CD4-positive, alpha-beta T cell (primary cell): ENCODE data around the gene CYP26A1. TPM values are rescaled to one million over a fixed set of nuclear protein-coding genes. Genes with fewer than 3 reads are reported as not detected.

Source experiments
- ATAC-seq: fragments of 200-7000 bp; cut with Tn5 transposase; one replicate; pipeline ENCODE4 v1.10.0; 2022; ENCODE audit warnings: mild to moderate bottlenecking; ENCODE audit not compliant: poor library complexity
- CTCF ChIA-PET: fragments of 350-600 bp; sonication (Branson Sonifier 250); formaldehyde crosslinking; loops from one replicate; lab custom pipeline; 2021; ENCODE audit warnings: antibody characterized with exemption, inconsistent platforms; lab: Charles Lee
- POLR2A ChIA-PET: fragments of 350-600 bp; sonication (Branson Sonifier 250); formaldehyde crosslinking; loops from one replicate; lab custom pipeline; 2021; ENCODE audit warnings: antibody characterized with exemption, inconsistent platforms; lab: Charles Lee
- DNase-seq, 14 experiments: peaks; one replicate each; pipeline ENCODE4 v3.0.0-alpha.2; 2013 to 2020; ENCODE audit warnings: mixed read lengths in 2 of 14
- H3K27ac ChIP-seq, 2 donors: one replicate each; pipeline versions ENCODE4 v1.5.1 to v1.7.0; 2013; ENCODE audit warnings: low read length in 2 of 2, low read depth in 1 of 2, mild to moderate bottlenecking in 1 of 2
- H3K27me3 ChIP-seq, 2 experiments: 1 replicate in 1 of 2; 2 replicates in 1 of 2; pipeline versions ENCODE4 v1.6.1 to v1.7.0; 2013; ENCODE audit warnings: low read length in 2 of 2, control low read depth in 1 of 2, mild to moderate bottlenecking in 1 of 2, moderate library complexity in 1 of 2; ENCODE audit not compliant: insufficient read depth in 2 of 2, control insufficient read depth in 1 of 2
- H3K36me3 ChIP-seq: one replicate; pipeline ENCODE4 v1.6.1; 2013; ENCODE audit warnings: low read length, control low read depth; ENCODE audit not compliant: insufficient read depth
- H3K4me1 ChIP-seq: one replicate; pipeline ENCODE4 v1.6.1; 2013; ENCODE audit warnings: low read length, control low read depth; ENCODE audit not compliant: insufficient read depth
- H3K4me3 ChIP-seq: one replicate; pipeline ENCODE4 v1.5.1; 2013; ENCODE audit warnings: mild to moderate bottlenecking, low read length, moderate library complexity
- H3K9me3 ChIP-seq, 2 experiments: 1 replicate in 1 of 2; 2 replicates in 1 of 2; pipeline versions ENCODE4 v1.6.1 to v1.7.0; 2013; ENCODE audit warnings: low read length in 2 of 2, mild to moderate bottlenecking in 2 of 2, control low read depth in 1 of 2, moderate library complexity in 1 of 2; ENCODE audit not compliant: control insufficient read depth in 1 of 2, insufficient read depth in 1 of 2
- H3K27ac Mint-ChIP-seq: one replicate; pipeline ENCODE4 v1.8.0; 2020; ENCODE audit warnings: mixed read lengths
- H3K27me3 Mint-ChIP-seq: one replicate; pipeline ENCODE4 v1.8.0; 2021; ENCODE audit warnings: mixed read lengths
- H3K36me3 Mint-ChIP-seq: one replicate; pipeline ENCODE4 v1.8.0; 2021; ENCODE audit warnings: low read depth, mixed read lengths
- H3K4me1 Mint-ChIP-seq: one replicate; pipeline ENCODE4 v1.8.0; 2021; ENCODE audit warnings: low read depth, mixed read lengths
- H3K4me3 Mint-ChIP-seq: one replicate; pipeline ENCODE4 v1.8.0; 2020; ENCODE audit warnings: mild to moderate bottlenecking, mixed read lengths
- H3K9me3 Mint-ChIP-seq: one replicate; pipeline ENCODE4 v1.8.0; 2020; ENCODE audit warnings: mixed read lengths
- intact Hi-C, 2 experiments: fragments of 100-400 bp; cut with DNase I in 1 of 2; cut with micrococcal nuclease in 1 of 2; formaldehyde crosslinking; loops; one replicate each; pipeline versions ENCODE4 v1.15.1 to v1.9.0; 2023 to 2025; cut with DNase I, micrococcal nuclease
- total RNA-seq, 174 experiments: library from RNA in 2 of 174; stranded (reverse) in 2 of 174; gene quantifications; one replicate each; pipeline ENCODE4 v1.2.3 and lab custom pipeline; 2021 to 2026
- TF ChIP-seq, protein P1 (sequence below): fragments of 200-600 bp; IDR thresholded peaks from one replicate; pipeline ENCODE4 v1.8.0; 2022; ENCODE audit warnings: antibody characterized with exemption, mild to moderate bottlenecking

The CYP26A1 gene
- total RNA-seq, 2 experiments from 2014 or later, result not detected

DNA sequence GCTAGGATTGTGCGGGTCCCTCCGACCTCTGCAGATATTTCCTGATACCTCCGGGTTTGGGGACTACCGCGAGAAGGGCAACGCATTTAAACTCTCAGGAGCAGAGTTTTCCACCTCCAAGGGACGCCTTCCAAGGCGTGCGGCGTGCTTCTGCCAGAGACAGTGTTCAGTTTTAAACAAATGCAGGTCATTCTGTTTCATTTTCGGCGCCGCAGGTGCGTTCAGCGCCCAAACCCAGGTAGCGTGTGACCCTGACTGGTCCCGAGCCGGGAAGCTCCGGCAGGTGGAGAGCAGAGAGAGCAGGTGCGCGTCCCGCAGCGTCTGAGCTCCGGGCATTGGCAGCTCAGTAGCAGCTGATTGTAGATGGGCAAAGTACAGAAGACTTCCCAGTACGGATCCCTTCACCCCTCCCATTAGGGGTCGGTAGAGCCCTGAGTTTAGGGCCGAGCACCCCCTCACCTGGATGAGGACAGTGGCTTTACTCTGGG lies 1.4 kb upstream of the CYP26A1 start:
- H3K4me3 Mint-ChIP-seq, result peak overlapping the region; percentile 56
- intact Hi-C loops, result no loop called here
- H3K4me1 Mint-ChIP-seq, result peaks cover 37% of the 10 kb centered on the region
- ATAC-seq (no peak), DNase-seq (no peak)
- Histone ChIP-seq H3K4me3 (no peak overlapping the region), H3K9me3 (peaks cover 0 to 16% of the 10 kb centered on the region in 2 experiments), H3K4me1 (peaks cover 39% of the 10 kb centered on the region), H3K36me3 (no peaks in the 10 kb centered on the region), H3K27ac (no peak overlapping the region), H3K27me3 (peaks cover 74 to 87% of the 10 kb centered on the region in 2 experiments)
- peaks cover 78% of the 10 kb centered on the region for H3K27me3 Mint-ChIP-seq
- POLR2A ChIA-PET, result no interaction called here
- CTCF ChIA-PET, result no interaction called here
- no peaks in the 10 kb centered on the region for H3K36me3 Mint-ChIP-seq
- no peaks in the 10 kb centered on the region for H3K9me3 Mint-ChIP-seq
- TF ChIP-seq, protein P1, sequence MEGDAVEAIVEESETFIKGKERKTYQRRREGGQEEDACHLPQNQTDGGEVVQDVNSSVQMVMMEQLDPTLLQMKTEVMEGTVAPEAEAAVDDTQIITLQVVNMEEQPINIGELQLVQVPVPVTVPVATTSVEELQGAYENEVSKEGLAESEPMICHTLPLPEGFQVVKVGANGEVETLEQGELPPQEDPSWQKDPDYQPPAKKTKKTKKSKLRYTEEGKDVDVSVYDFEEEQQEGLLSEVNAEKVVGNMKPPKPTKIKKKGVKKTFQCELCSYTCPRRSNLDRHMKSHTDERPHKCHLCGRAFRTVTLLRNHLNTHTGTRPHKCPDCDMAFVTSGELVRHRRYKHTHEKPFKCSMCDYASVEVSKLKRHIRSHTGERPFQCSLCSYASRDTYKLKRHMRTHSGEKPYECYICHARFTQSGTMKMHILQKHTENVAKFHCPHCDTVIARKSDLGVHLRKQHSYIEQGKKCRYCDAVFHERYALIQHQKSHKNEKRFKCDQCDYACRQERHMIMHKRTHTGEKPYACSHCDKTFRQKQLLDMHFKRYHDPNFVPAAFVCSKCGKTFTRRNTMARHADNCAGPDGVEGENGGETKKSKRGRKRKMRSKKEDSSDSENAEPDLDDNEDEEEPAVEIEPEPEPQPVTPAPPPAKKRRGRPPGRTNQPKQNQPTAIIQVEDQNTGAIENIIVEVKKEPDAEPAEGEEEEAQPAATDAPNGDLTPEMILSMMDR, result no peak
- no peak overlapping the region for H3K27ac Mint-ChIP-seq

DNA sequence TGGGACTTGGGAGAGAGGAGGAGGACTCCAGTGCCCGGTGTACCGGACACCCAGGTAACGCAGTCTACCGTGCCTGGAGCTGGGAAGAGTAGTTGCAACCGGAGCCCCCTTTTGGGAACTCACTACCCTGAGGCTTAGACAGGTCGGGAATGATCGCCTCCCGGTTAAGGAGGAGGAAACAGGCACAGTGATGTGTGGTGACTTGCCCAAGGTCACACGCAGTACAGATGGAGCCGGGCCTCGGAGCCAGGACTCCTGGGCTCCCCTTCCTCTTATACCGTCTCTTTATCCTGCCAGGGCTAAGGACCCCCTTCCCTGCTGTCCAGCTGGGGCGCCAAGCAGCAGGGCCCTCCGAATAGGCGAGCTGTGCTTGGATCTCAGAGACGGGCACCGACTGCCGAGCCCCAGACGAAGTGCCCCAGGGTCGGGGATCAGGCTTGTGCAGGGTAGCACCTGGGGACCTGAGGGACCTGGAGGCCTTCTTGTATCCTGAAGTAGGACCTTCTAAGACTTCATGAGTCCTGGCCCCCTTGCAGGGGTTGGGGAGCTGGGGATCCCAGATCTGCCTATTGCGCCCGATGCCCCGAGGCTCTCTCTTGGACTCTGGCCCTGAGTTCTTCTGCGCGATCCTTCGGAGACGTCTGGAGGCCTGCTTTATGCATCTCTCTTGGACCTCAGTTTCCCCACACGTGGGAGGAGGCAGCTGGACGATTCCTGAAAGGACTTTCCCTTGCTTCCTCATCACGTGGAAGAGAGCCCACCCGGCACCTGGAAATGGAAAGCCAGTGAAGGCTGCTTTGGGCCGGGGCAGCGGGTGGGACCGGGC lies 767 bp upstream of the CYP26A1 start:
- TF ChIP-seq, protein P1, result no peak
- Histone ChIP-seq H3K27me3 (peaks cover 71 to 86% of the 10 kb centered on the region in 2 experiments), H3K4me1 (peaks cover 39% of the 10 kb centered on the region), H3K4me3 (no peak overlapping the region), H3K27ac (no peak overlapping the region), H3K9me3 (peaks cover 0 to 16% of the 10 kb centered on the region in 2 experiments), H3K36me3 (no peaks in the 10 kb centered on the region)
- Mint-ChIP-seq H3K4me3 (no peak overlapping the region), H3K4me1 (peaks cover 32% of the 10 kb centered on the region), H3K36me3 (no peaks in the 10 kb centered on the region), H3K27ac (no peak overlapping the region), H3K27me3 (peaks cover 78% of the 10 kb centered on the region), H3K9me3 (no peaks in the 10 kb centered on the region)
- ATAC-seq, result no peak
- ChIA-PET POLR2A (no interaction called here), CTCF (no interaction called here)
- DNase-seq, result no peak
- intact Hi-C loops, result no loop called here

DNA sequence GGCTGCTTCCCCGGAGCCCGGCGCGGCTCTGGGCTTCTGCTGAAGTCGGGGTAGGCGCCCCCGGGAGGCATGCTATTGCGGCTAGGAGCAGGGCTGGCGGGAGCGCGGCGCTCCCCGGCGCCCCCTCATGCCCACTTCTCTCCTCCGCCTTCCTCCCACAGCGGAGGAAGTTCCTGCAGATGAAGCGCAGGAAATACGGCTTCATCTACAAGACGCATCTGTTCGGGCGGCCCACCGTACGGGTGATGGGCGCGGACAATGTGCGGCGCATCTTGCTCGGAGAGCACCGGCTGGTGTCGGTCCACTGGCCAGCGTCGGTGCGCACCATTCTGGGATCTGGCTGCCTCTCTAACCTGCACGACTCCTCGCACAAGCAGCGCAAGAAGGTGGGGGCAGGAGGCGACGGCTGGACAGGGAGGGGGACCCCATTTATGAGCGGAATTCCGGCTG lies 479 bp downstream of the CYP26A1 start:
- Mint-ChIP-seq H3K36me3 (no peaks in the 10 kb centered on the region), H3K9me3 (no peaks in the 10 kb centered on the region), H3K27ac (no peak overlapping the region), H3K4me1 (peaks cover 27% of the 10 kb centered on the region), H3K4me3 (no peak overlapping the region), H3K27me3 (peaks cover 76% of the 10 kb centered on the region)
- Histone ChIP-seq H3K4me1 (peaks cover 39% of the 10 kb centered on the region), H3K4me3 (no peak overlapping the region), H3K36me3 (no peaks in the 10 kb centered on the region), H3K9me3 (peaks cover 0 to 11% of the 10 kb centered on the region in 2 experiments), H3K27me3 (peaks cover 67 to 84% of the 10 kb centered on the region in 2 experiments), H3K27ac (no peak overlapping the region)
- POLR2A ChIA-PET, result no interaction called here
- TF ChIP-seq, protein P1, result no peak
- CTCF ChIA-PET, result no interaction called here
- peak in 3 of 14 experiments; percentile 3 to 16 (median 15) for DNase-seq
- ATAC-seq, result no peak
- intact Hi-C loops, result no loop called here
